Activated B cell treated with CpG ODN at 0.5 μM for 24 hours (primary cell): ENCODE results near the gene APLP2. TPM values are rescaled to one million over a fixed set of nuclear protein-coding genes. Genes with fewer than 3 reads are reported as not detected.

Experiments
- ATAC-seq: fragments of 200-7000 bp; cut with Tn5 transposase; one replicate; pipeline ENCODE4 v1.10.0; 2021; ENCODE audit warnings: low read depth, mild to moderate bottlenecking, moderate library complexity
- CTCF ChIA-PET: fragments of 350-600 bp; sonication (Branson Sonifier 250); formaldehyde crosslinking; loops from one replicate; lab custom pipeline; 2021; ENCODE audit warnings: antibody characterized with exemption; lab: Charles Lee
- POLR2A ChIA-PET: fragments of 350-600 bp; sonication (Branson Sonifier 250); formaldehyde crosslinking; loops from one replicate; lab custom pipeline; 2021; ENCODE audit warnings: antibody characterized with exemption; lab: Charles Lee
- DNase-seq: peaks from one replicate; pipeline ENCODE4 v3.0.0; 2022
- H3K27ac Mint-ChIP-seq: one replicate; pipeline ENCODE4 v1.8.0; 2020; ENCODE audit warnings: mixed read lengths
- H3K27me3 Mint-ChIP-seq: one replicate; pipeline ENCODE4 v1.8.0; 2021; ENCODE audit warnings: mixed read lengths
- H3K36me3 Mint-ChIP-seq: one replicate; pipeline ENCODE4 v1.8.0; 2021; ENCODE audit warnings: low read depth, mixed read lengths
- H3K4me1 Mint-ChIP-seq: one replicate; pipeline ENCODE4 v1.8.0; 2021; ENCODE audit warnings: mixed read lengths
- H3K4me3 Mint-ChIP-seq: one replicate; pipeline ENCODE4 v1.8.0; 2020; ENCODE audit warnings: mild to moderate bottlenecking, mixed read lengths
- H3K9me3 Mint-ChIP-seq: one replicate; pipeline ENCODE4 v1.8.0; 2020; ENCODE audit warnings: mixed read lengths
- CTCF ChIP-seq: fragments of 200-600 bp; IDR thresholded peaks from one replicate; pipeline ENCODE4 v1.8.0; 2022; ENCODE audit warnings: antibody characterized with exemption, mild to moderate bottlenecking
- intact Hi-C: fragments of 100-400 bp; cut with micrococcal nuclease; formaldehyde crosslinking; loops from one replicate; pipeline ENCODE4 v1.15.1; 2024
- total RNA-seq: library from RNA; stranded (reverse); gene quantifications from 2 replicates; pipeline ENCODE4 v1.2.3, GENCODE V29; 2022

APLP2 gene
- total RNA-seq, 1 donor from 2014 or later, result 50.8 TPM

- Mint-ChIP-seq H3K27ac (peak overlapping the region; percentile 35), H3K36me3 (peaks cover 48% of the 10 kb centered on the region), H3K27me3 (no peaks in the 10 kb centered on the region), H3K4me3 (no peak overlapping the region), H3K4me1 (peaks cover 33% of the 10 kb centered on the region), H3K9me3 (no peaks in the 10 kb centered on the region)
- intact Hi-C loops, result no loop called here
- no peak for TF ChIP-seq CTCF
- DNase-seq (no peak), ATAC-seq (no peak)
- ChIA-PET CTCF (interaction anchor here (1.0 to 3.5 kb wide), 4 partner anchors 13 to 286 kb away, joined by 3 to 22 read pairs (median 6); no protein-coding TSS in a partner anchor), POLR2A (interaction anchor here (0.7 kb wide), 1 partner anchor 142 kb away, joined by 6 read pairs; the partner anchor contains the start of gene PRDM10)
These were observed 75.2 kb downstream of the APLP2 start for GRCh38 chr11:130144861-130145281.

GRCh38 chr11:130145311-130145812, 75.7 kb downstream of the APLP2 start:
- no peak for ATAC-seq
- Mint-ChIP-seq H3K9me3 (no peaks in the 10 kb centered on the region), H3K4me3 (no peak overlapping the region), H3K27me3 (no peaks in the 10 kb centered on the region), H3K36me3 (peaks cover 43% of the 10 kb centered on the region), H3K4me1 (peaks cover 37% of the 10 kb centered on the region), H3K27ac (peak overlapping the region; percentile 35)
- ChIA-PET CTCF (interaction anchor here (1.2 to 3.5 kb wide), 5 partner anchors 13 to 1028 kb away, joined by 3 to 22 read pairs (median 6); no protein-coding TSS in a partner anchor), POLR2A (interaction anchor here (0.7 kb wide), 1 partner anchor 143 kb away, joined by 6 read pairs; the partner anchor contains the start of gene PRDM10)
- DNase-seq, result no peak
- TF ChIP-seq CTCF, result no peak
- intact Hi-C loops, result no loop called here

GRCh38 chr11:130145975-130146776, 76.5 kb downstream of the APLP2 start:
- intact Hi-C loops, result loop anchor here (1.0 to 2.0 kb wide), 2 partner anchors 20 to 35 kb away; no protein-coding TSS in a partner anchor
- ChIA-PET POLR2A (interaction anchor here (0.6 to 2.0 kb wide), 5 partner anchors 14 to 143 kb away, joined by 3 to 6 read pairs (median 4); partner anchors contain the start of genes PRDM10 and ST14), CTCF (interaction anchor here (0.7 to 3.5 kb wide), 7 partner anchors 14 to 1029 kb away, joined by 3 to 22 read pairs (median 5); partner anchors contain the start of gene ST14)
- DNase-seq (no peak), ATAC-seq (peak; percentile 25)
- H3K4me1 Mint-ChIP-seq, result peaks cover 45% of the 10 kb centered on the region
- no peaks in the 10 kb centered on the region for H3K27me3 Mint-ChIP-seq
- peak overlapping the region; percentile 80 for H3K27ac Mint-ChIP-seq
- no peak overlapping the region for H3K4me3 Mint-ChIP-seq
- no peaks in the 10 kb centered on the region for H3K9me3 Mint-ChIP-seq
- no peak for TF ChIP-seq CTCF
- H3K36me3 Mint-ChIP-seq, result peaks cover 36% of the 10 kb centered on the region

- Mint-ChIP-seq H3K27ac (peak overlapping the region; percentile 80), H3K4me1 (peaks cover 50% of the 10 kb centered on the region), H3K36me3 (peaks cover 30% of the 10 kb centered on the region), H3K27me3 (no peaks in the 10 kb centered on the region), H3K9me3 (no peaks in the 10 kb centered on the region), H3K4me3 (peak overlapping the region; percentile 25)
- DNase-seq, result no peak
- ChIA-PET CTCF (interaction anchor here (0.7 to 3.5 kb wide), 8 partner anchors 13 to 1030 kb away, joined by 3 to 22 read pairs (median 4); partner anchors contain the start of gene ST14), POLR2A (interaction anchor here (0.6 to 2.0 kb wide), 5 partner anchors 13 to 144 kb away, joined by 3 to 6 read pairs (median 4); partner anchors contain the start of genes PRDM10 and ST14)
- intact Hi-C loops, result loop anchor here (1.0 to 2.0 kb wide), 2 partner anchors 20 to 34 kb away; no protein-coding TSS in a partner anchor
- ATAC-seq, result peak; percentile 86
- no peak for TF ChIP-seq CTCF
These were observed 77.1 kb downstream of the APLP2 start for GRCh38 chr11:130146796-130147195.
